A673 (cell line): ENCODE results near the gene LBR. TPM values are rescaled to one million over a fixed set of nuclear protein-coding genes. Genes with fewer than 3 reads are reported as not detected.

Experiments
- BruUV-seq: library from RNA; stranded (reverse); fragments of 400-500 nt; replicated peaks from 2 replicates; lab custom pipeline; 2021; lab: Mats Ljungman, UMichigan
- CTCF ChIA-PET: fragments of 300-600 bp; sonication (Branson Sonifier 250); formaldehyde crosslinking; loops from one replicate; lab custom pipeline; 2022; ENCODE audit warnings: antibody characterized with exemption; lab: Charles Lee
- POLR2A ChIA-PET: fragments of 300-600 bp; sonication (Branson Sonifier 250); formaldehyde crosslinking; loops from one replicate; lab custom pipeline; 2022; ENCODE audit warnings: antibody characterized with exemption; ENCODE audit not compliant: low non-redundant PET; lab: Charles Lee
- DNase-seq: peaks from one replicate; pipeline ENCODE4 v3.0.0-alpha.2; 2015; ENCODE audit warnings: low spot score
- H3K27ac ChIP-seq: fragments of 200-600 bp; sonication (generic); 2 replicates; pipeline ENCODE4 v1.5.1; 2016; ENCODE audit warnings: mixed run types, low read depth, mild to moderate bottlenecking, mixed read lengths, antibody characterized with exemption, low read length; ENCODE audit not compliant: poor library complexity, severe bottlenecking
- H3K27me3 ChIP-seq: fragments of 200-600 bp; sonication (generic); replicated peaks from 2 replicates; pipeline ENCODE4 v1.6.1; 2017; ENCODE audit warnings: mixed run types, low read depth, mild to moderate bottlenecking, mixed read lengths, antibody characterized with exemption, low read length; ENCODE audit not compliant: insufficient read depth, poor library complexity
- H3K36me3 ChIP-seq: fragments of 200-600 bp; sonication (generic); 2 replicates; pipeline ENCODE4 v1.6.1; 2016; ENCODE audit warnings: mixed run types, mild to moderate bottlenecking, mixed read lengths, antibody characterized with exemption, low read length; ENCODE audit not compliant: insufficient read depth, poor library complexity, severe bottlenecking
- H3K4me1 ChIP-seq: fragments of 200-600 bp; sonication (generic); 2 replicates; pipeline ENCODE4 v1.6.1; 2017; ENCODE audit warnings: mixed run types, mild to moderate bottlenecking, mixed read lengths, antibody characterized with exemption, low read length; ENCODE audit not compliant: insufficient read depth, poor library complexity, severe bottlenecking
- H3K4me3 ChIP-seq: fragments of 200-600 bp; sonication (generic); 2 replicates; pipeline ENCODE4 v1.5.1; 2016; ENCODE audit warnings: low read depth, mixed run types, mild to moderate bottlenecking, mixed read lengths, low read length; ENCODE audit not compliant: poor library complexity, severe bottlenecking
- H3K9me3 ChIP-seq: fragments of 200-600 bp; sonication (generic); 2 replicates; pipeline ENCODE4 v1.6.1; 2016; ENCODE audit warnings: mixed run types, low read depth, mild to moderate bottlenecking, mixed read lengths, antibody characterized with exemption, low read length; ENCODE audit not compliant: poor library complexity, severe bottlenecking
- CTCF ChIP-seq: fragments of 300-800, 200-600 bp; sonication (generic); conservative IDR thresholded peaks from 2 replicates; pipeline ENCODE4 v1.5.1; 2017; ENCODE audit warnings: low read depth, mild to moderate bottlenecking, antibody characterized with exemption, low read length, moderate library complexity, mixed read lengths
- EZH2 ChIP-seq: fragments of 200-600 bp; sonication (generic); IDR thresholded peaks from 2 replicates; pipeline ENCODE4 v1.6.1; 2017; ENCODE audit warnings: borderline replicate concordance, low read depth, mild to moderate bottlenecking, mixed read lengths, antibody characterized with exemption, low read length; ENCODE audit not compliant: poor library complexity, severe bottlenecking
- intact Hi-C: fragments of 100-400 bp; cut with micrococcal nuclease; formaldehyde crosslinking; loops from one replicate; pipeline ENCODE4 v1.10.0; 2022; ENCODE audit not compliant: unreplicated experiment
- total RNA-seq: library from RNA; stranded (reverse); gene quantifications from 2 replicates; pipeline ENCODE4 v1.2.3, GENCODE V29; 2021

The LBR gene
- total RNA-seq, 1 experiment from 2014 or later: 147 TPM

GRCh38 chr1:225435076-225435475, 7.2 kb upstream of the LBR start:
- intact Hi-C loops: no loop called here
- Histone ChIP-seq H3K36me3 (no peaks in the 10 kb centered on the region), H3K4me3 (no peak overlapping the region), H3K27ac (no peak overlapping the region), H3K27me3 (no peaks in the 10 kb centered on the region), H3K4me1 (no peaks in the 10 kb centered on the region), H3K9me3 (no peaks in the 10 kb centered on the region)
- ChIA-PET CTCF (no interaction called here), POLR2A (no interaction called here)
- DNase-seq: no peak
- TF ChIP-seq CTCF (no peak), EZH2 (no peak)
- BruUV-seq: no TSS peak

- no TSS peak for BruUV-seq
- no peaks in the 10 kb centered on the region for H3K9me3 ChIP-seq
- no peaks in the 10 kb centered on the region for H3K36me3 ChIP-seq
- no peak for TF ChIP-seq CTCF
- no peak for TF ChIP-seq EZH2
- CTCF ChIA-PET: no interaction called here
- no peak for DNase-seq
- intact Hi-C loops: no loop called here
- H3K4me1 ChIP-seq: no peaks in the 10 kb centered on the region
- POLR2A ChIA-PET: no interaction called here
- H3K4me3 ChIP-seq: no peak overlapping the region
- H3K27ac ChIP-seq: no peak overlapping the region
- no peaks in the 10 kb centered on the region for H3K27me3 ChIP-seq
These were observed 6.2 kb upstream of the LBR start for GRCh38 chr1:225434046-225434445.

- Histone ChIP-seq H3K36me3 (no peaks in the 10 kb centered on the region), H3K9me3 (no peaks in the 10 kb centered on the region), H3K4me3 (no peak overlapping the region), H3K27me3 (no peaks in the 10 kb centered on the region), H3K4me1 (peaks cover under 1% of the 10 kb centered on the region), H3K27ac (no peak overlapping the region)
- BruUV-seq: no TSS peak
- no peak for DNase-seq
- CTCF ChIA-PET: no interaction called here
- intact Hi-C loops: no loop called here
- TF ChIP-seq EZH2 (no peak), CTCF (no peak)
- POLR2A ChIA-PET: interaction anchor here (0.8 kb wide), 1 partner anchor 10 kb away, joined by 6 read pairs; no protein-coding TSS in a partner anchor
These were observed 3.4 kb upstream of the LBR start for GRCh38 chr1:225431081-225431863.
